Measurements from ENCODE around the gene SETD6.

Gene SETD6

GRCh38 chr16:58508671-58509251 is 6.6 kb upstream of the SETD6 start:
- ATAC-seq (ENCODE audit: low read depth) (no peak), DNase-seq (ENCODE audit: low spot score in 2 of 2) (no peak)
- Mint-ChIP-seq H3K4me1 (peaks cover 4% of the 10 kb centered on the region), H3K4me3 (no peak overlapping the region), H3K36me3 (no peaks in the 10 kb centered on the region), H3K9me3 (no peaks in the 10 kb centered on the region), H3K27ac (no peak overlapping the region), H3K27me3 (peaks cover 5% of the 10 kb centered on the region)

DNA sequence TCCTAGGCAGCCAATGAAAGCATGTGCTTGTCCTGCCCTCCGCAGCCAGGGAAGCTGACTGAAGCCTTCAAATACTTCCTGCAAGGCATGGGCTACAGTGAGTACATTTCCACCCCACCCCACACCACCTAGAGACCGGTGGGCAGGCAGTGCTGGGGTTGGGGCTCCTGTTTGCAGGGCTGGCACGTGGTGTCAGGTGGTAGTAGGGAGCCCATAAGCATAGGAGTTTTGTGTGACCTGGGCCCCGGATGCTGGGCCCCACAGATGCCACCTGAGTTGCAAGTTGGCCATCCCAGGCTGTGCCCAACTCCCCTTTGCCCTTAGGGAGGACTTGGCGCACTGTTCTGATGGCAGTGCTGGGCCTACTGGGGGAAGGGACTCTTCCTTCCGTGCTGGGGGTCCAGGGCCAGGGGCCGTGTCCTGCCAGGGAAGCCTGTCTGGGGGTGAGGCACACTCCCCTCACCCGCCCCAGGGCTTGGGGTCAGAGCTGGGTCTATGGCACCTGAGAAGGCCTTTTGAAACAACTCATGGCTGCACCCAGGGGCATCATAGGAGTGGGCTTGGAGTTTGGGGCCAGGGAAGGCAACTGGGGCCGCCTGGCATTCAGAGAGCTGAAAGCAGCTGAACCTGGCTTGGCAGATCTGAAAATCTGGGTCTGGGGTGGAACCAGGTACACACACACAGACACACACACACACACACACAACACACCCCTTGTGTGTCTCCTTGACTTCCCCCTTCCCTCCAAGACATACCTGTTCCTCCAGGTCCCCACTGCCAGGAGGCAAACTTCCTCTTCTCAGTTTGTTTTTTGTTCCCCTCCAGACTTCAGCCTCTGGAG is 5.8 kb upstream of the SETD6 start:
- Mint-ChIP-seq H3K36me3 (no peaks in the 10 kb centered on the region), H3K27me3 (peaks cover 3% of the 10 kb centered on the region), H3K4me1 (peaks cover 4% of the 10 kb centered on the region), H3K4me3 (no peak overlapping the region), H3K27ac (no peak overlapping the region), H3K9me3 (no peaks in the 10 kb centered on the region)
- DNase-seq (ENCODE audit: low spot score in 2 of 2) (no peak), ATAC-seq (ENCODE audit: low read depth) (no peak)

DNA sequence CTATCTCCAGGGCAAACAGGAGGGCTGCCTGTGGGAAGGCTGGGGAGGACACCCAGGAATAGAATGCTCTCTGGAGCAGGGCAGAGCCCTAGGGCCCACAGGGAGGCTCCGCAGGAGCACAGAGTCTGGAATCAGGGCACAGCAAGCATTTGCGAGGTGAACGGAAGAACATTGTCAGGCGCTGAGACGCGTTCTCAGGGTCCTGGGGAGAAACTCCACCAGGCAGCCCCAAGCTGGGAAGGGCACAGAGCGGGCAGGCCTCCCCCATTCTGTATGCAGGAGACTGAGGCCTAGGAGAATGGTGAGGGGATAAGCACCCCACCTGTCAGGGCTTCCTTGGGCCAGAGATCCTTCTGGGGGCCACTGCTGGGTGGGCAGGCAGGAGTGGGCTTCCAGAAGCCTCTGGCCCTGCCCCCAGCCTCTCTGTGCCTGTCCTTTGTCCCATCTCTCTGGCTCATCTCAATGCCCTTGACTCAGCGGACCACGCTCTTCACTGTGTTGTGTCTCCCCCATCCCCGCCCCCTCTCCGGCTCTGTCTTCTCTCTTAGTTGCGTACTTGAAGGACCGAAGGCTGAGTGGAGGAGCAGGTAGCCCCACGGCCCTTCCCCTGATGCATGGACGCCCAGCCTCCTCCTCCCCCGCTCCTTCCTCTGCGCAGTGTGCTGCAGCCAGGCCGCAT is 5.1 kb upstream of the SETD6 start:
- ATAC-seq (ENCODE audit: low read depth) = no peak
- H3K36me3 Mint-ChIP-seq = no peaks in the 10 kb centered on the region

DNA sequence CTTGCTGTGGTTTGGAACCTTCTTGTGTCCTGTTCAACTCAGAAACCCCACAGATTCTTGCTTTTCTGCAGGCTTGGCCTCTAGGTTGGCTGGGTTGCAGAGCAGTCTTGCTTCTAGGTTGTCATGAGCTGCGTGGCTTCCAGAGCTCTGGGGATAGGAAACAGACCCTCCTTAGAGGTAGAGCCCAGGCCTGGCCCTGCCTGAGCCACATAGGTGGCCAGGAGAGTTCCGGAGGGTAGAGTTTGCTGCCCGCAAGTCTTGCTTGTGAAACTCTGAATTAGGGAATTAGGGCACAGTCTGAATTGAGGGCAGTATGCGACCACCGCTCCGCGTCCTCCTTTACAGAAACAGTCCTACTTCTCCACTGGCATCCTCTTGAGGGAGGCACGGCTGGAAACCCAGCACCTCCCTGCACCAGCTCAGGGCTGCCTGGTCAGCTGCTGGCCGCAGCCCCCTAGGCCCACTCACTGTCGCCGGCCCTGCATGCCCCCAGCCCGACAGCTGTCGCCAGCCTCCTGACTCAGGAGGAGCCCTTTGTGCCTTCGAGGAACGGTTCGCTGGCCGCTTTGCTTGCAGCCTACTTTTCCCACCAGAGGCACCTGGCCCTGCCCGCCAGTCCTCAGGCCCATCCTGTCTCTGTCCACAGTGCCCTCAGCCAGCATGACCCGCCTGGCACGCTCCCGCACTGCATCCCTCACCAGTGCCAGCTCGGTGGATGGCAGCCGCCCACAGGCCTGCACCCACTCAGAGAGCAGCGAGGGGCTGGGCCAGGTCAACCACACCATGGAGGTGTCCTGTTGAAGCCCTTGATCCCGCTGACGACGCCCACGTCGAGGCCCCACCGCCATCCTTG is 4.3 kb upstream of the SETD6 start:
- H3K36me3 Mint-ChIP-seq = no peaks in the 10 kb centered on the region
- no peaks in the 10 kb centered on the region for H3K9me3 Mint-ChIP-seq
- peaks cover 10% of the 10 kb centered on the region for H3K4me1 Mint-ChIP-seq
- no peak overlapping the region for H3K27ac Mint-ChIP-seq
- no peak overlapping the region for H3K4me3 Mint-ChIP-seq
- ATAC-seq (ENCODE audit: low read depth) (no peak), DNase-seq (ENCODE audit: low spot score in 2 of 2) (no peak)
- H3K27me3 Mint-ChIP-seq = peaks cover 3% of the 10 kb centered on the region

More for the DNA sequence above, 5.1 kb upstream of the SETD6 start:
- H3K9me3 Mint-ChIP-seq = no peaks in the 10 kb centered on the region
- peaks cover 3% of the 10 kb centered on the region for H3K27me3 Mint-ChIP-seq
- H3K4me3 Mint-ChIP-seq = no peak overlapping the region
- DNase-seq (ENCODE audit: low spot score in 2 of 2) = no peak
- H3K4me1 Mint-ChIP-seq = peaks cover 10% of the 10 kb centered on the region
- H3K27ac Mint-ChIP-seq = no peak overlapping the region

DNA sequence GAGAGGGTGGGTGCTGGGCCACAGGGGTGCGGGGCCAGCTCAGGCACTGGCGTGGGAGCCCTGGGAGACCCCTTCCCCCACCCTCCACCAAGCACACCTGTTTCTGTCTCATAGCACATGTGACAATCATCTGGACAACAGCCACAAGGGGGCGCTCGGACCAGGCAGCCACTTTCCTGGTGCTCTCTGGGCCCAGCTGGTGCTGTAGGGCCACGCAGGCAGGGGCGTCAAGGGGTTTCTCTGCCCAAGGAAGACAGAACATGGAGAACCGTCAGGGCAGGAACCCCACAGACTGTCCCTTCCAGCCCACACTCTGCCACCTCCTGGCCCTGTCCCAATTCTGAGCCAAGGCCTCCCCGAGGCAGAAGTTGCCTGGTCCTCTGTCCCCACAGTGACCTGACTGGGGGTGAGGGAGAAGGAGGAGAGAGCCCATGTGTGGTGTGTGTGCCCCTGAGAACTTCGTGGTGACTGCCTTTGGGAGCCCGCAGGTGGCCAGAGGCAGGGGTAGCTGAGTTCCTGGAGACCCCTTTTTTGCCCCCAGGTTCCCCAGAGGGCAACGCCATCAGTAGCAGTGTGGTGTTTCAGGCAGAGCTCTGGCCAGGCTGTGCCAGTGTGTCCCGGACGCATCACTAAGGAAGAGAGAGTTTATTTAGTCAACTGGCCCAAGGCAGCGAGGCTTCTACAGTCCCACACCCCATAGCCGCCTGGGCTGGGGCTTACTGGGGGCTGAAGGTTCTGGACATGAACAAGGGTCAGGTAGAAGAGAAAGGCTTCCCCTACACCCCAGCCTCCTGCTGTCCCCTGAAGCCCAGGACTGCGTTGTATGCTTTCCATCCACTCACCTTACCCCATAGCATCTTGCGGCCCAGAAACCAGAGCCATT is 3.1 kb upstream of the SETD6 start:
- H3K4me3 Mint-ChIP-seq = no peak overlapping the region
- no peaks in the 10 kb centered on the region for H3K9me3 Mint-ChIP-seq
- peak; percentile 40 for ATAC-seq (ENCODE audit: low read depth)
- peaks cover 12% of the 10 kb centered on the region for H3K4me1 Mint-ChIP-seq
- peak; percentile 75 to 85 for DNase-seq (ENCODE audit: low spot score in 2 of 2)
- no peak overlapping the region for H3K27ac Mint-ChIP-seq
- H3K27me3 Mint-ChIP-seq = no peaks in the 10 kb centered on the region
- no peaks in the 10 kb centered on the region for H3K36me3 Mint-ChIP-seq

- no peaks in the 10 kb centered on the region for H3K27me3 Mint-ChIP-seq
- DNase-seq (ENCODE audit: low spot score in 2 of 2) (no peak), ATAC-seq (ENCODE audit: low read depth) (no peak)
- H3K4me1 Mint-ChIP-seq = peaks cover 18% of the 10 kb centered on the region
- H3K9me3 Mint-ChIP-seq = no peaks in the 10 kb centered on the region
- H3K27ac Mint-ChIP-seq = no peak overlapping the region
- no peak overlapping the region for H3K4me3 Mint-ChIP-seq
- peaks cover 1% of the 10 kb centered on the region for H3K36me3 Mint-ChIP-seq
These were observed 1.4 kb upstream of the SETD6 start for GRCh38 chr16:58513874-58514273.

DNA sequence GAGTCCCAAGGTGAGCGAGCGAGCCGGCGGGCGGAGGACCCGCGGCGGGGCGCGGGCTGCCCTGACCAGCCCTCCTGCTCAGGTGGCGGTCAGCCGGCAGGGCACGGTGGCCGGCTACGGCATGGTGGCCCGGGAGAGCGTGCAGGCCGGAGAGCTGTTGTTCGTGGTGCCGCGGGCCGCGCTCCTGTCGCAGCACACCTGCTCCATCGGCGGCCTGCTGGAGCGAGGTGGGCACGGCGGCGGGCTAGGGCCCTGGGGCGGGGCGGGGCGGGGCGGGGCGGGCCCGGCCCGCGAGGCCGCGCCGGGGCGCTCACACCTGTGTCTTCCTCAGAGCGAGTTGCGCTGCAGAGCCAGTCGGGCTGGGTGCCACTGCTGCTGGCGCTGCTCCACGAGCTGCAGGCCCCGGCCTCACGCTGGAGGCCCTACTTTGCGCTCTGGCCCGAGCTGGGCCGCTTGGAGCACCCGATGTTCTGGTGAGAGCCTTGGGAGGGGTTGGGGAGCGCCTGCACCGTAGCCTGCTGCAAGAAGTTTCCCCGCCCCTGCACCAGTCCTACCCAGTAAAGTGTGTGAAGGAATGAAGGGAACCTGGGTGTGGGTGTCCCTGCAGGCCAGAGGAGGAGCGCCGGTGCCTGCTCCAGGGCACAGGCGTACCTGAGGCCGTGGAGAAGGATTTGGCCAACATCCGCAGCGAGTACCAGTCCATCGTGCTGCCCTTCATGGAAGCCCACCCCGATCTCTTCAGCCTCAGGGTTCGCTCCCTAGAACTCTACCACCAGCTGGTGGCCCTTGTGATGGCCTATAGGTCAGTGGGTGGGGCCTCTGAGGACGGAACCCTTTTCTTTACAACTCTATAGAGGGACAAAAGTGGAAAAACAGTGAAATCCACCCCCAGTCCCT is 802 bp downstream of the SETD6 start:
- Mint-ChIP-seq H3K4me1 (peaks cover 19% of the 10 kb centered on the region), H3K4me3 (peak overlapping the region; percentile 92), H3K27me3 (no peaks in the 10 kb centered on the region), H3K9me3 (no peaks in the 10 kb centered on the region), H3K27ac (peak overlapping the region; percentile 57), H3K36me3 (peaks cover 4% of the 10 kb centered on the region)
- peak; percentile 75 for ATAC-seq (ENCODE audit: low read depth)
- peak; percentile 39 to 62 for DNase-seq (ENCODE audit: low spot score in 2 of 2)

DNA sequence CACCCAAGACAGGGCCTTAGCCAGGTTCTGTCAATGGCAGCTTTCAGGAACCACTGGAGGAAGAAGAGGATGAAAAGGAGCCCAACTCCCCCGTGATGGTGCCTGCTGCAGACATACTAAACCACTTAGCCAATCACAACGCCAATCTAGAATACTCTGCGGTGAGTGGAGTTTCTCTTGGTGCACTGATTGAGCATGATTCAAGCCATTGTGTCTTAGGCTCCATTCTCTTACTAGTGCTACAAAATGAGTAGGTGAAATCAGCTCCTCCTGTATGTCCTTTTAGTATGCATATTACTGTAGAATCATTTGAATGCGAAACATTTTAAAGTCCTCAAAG is 1.4 kb downstream of the SETD6 start:
- H3K36me3 Mint-ChIP-seq = peaks cover 4% of the 10 kb centered on the region
- DNase-seq (ENCODE audit: low spot score in 2 of 2) (no peak), ATAC-seq (ENCODE audit: low read depth) (no peak)
- H3K4me1 Mint-ChIP-seq = peaks cover 19% of the 10 kb centered on the region
- H3K9me3 Mint-ChIP-seq = no peaks in the 10 kb centered on the region
- H3K27ac Mint-ChIP-seq = peak overlapping the region; percentile 28
- peak overlapping the region; percentile 63 for H3K4me3 Mint-ChIP-seq
- H3K27me3 Mint-ChIP-seq = no peaks in the 10 kb centered on the region

- H3K36me3 Mint-ChIP-seq = peaks cover 11% of the 10 kb centered on the region
- DNase-seq (ENCODE audit: low spot score in 2 of 2) (no peak), ATAC-seq (ENCODE audit: low read depth) (no peak)
- H3K4me1 Mint-ChIP-seq = peaks cover 15% of the 10 kb centered on the region
- no peaks in the 10 kb centered on the region for H3K27me3 Mint-ChIP-seq
- H3K4me3 Mint-ChIP-seq = no peak overlapping the region
- no peaks in the 10 kb centered on the region for H3K9me3 Mint-ChIP-seq
- H3K27ac Mint-ChIP-seq = peak overlapping the region; percentile 35
These were observed 3.0 kb downstream of the SETD6 start for GRCh38 chr16:58518083-58518979.

DNA sequence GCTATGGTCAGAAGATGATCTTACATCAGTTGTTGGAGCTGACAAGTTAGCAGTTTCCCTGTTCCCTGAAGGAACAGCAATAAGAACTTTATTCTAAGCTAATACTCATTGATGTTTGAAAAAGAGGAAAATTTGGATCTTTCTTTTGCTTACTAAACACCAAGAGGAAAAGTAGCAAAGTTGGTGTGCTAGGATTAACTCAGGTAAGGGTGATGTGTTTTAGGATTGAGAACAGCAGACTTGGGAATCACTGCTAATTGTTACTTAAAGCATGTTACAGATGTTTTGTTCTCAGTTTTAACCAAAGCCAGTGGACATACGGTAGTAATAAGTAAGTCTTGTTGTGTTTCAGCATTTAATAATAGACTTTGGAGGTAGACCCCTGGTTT is 3.7 kb downstream of the SETD6 start:
- DNase-seq (ENCODE audit: low spot score in 2 of 2) = no peak
- no peak for ATAC-seq (ENCODE audit: low read depth)
- H3K27ac Mint-ChIP-seq = peak overlapping the region; percentile 35
- no peaks in the 10 kb centered on the region for H3K27me3 Mint-ChIP-seq
- peaks cover 15% of the 10 kb centered on the region for H3K4me1 Mint-ChIP-seq
- no peak overlapping the region for H3K4me3 Mint-ChIP-seq
- H3K36me3 Mint-ChIP-seq = peaks cover 11% of the 10 kb centered on the region
- H3K9me3 Mint-ChIP-seq = no peaks in the 10 kb centered on the region

GRCh38 chr16:58519707-58520106 is 4.4 kb downstream of the SETD6 start:
- H3K27me3 Mint-ChIP-seq = no peaks in the 10 kb centered on the region
- H3K9me3 Mint-ChIP-seq = no peaks in the 10 kb centered on the region
- DNase-seq (ENCODE audit: low spot score in 2 of 2) (no peak), ATAC-seq (ENCODE audit: low read depth) (no peak)
- H3K4me1 Mint-ChIP-seq = peaks cover 15% of the 10 kb centered on the region
- H3K36me3 Mint-ChIP-seq = peaks cover 15% of the 10 kb centered on the region
- no peak overlapping the region for H3K27ac Mint-ChIP-seq
- no peak overlapping the region for H3K4me3 Mint-ChIP-seq

DNA sequence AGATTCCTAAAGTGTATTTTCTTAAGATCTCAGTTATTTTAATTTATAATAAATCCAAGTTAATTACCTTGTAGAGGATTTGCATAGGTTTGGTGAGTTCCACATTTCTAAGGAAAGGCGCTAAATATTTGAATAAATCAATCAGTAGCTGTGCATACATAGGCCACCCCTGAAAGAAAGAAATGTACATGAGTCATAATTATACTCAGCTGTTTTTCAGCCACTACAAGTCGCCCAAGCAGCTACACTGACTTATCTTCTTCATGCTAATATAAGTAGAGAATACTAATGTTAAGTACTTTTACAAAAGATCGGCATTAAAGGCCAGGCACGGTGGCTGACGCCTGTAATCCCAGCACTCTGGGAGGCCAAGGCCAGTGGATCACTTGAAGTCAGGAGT is 14.9 kb downstream of the SETD6 start:
- no peaks in the 10 kb centered on the region for H3K27me3 Mint-ChIP-seq
- H3K27ac Mint-ChIP-seq = peak overlapping the region; percentile 32
- H3K4me1 Mint-ChIP-seq = no peaks in the 10 kb centered on the region
- peaks cover 31% of the 10 kb centered on the region for H3K36me3 Mint-ChIP-seq
- DNase-seq (ENCODE audit: low spot score in 2 of 2) = no peak
- no peaks in the 10 kb centered on the region for H3K9me3 Mint-ChIP-seq
- no peak overlapping the region for H3K4me3 Mint-ChIP-seq
- no peak for ATAC-seq (ENCODE audit: low read depth)
